HCT116 (cell line): Measurements from ENCODE around the gene IL11RA. TPM values are rescaled to one million over a fixed set of nuclear protein-coding genes. Genes with fewer than 3 reads are reported as not detected.

Experiments
- ATAC-seq: fragments of 200-7000 bp; cut with Tn5 transposase; 2 replicates; pipeline ENCODE4 v1.9.1; 2020; ENCODE audit warnings: mild to moderate bottlenecking, moderate library complexity
- BruUV-seq: library from RNA; stranded (reverse); fragments of 400-500 nt; replicated peaks from 2 replicates; lab custom pipeline; 2021; lab: Mats Ljungman, UMichigan
- CTCF ChIA-PET: fragments of 300-600 bp; sonication (Branson Sonifier 250); formaldehyde crosslinking; loops from one replicate; lab custom pipeline; 2021; ENCODE audit warnings: antibody characterized with exemption; lab: Charles Lee
- POLR2A ChIA-PET: fragments of 300-600, 350-600 bp; sonication (Branson Sonifier 250); formaldehyde crosslinking; loops from one replicate; lab custom pipeline; 2021; ENCODE audit warnings: antibody characterized with exemption; lab: Charles Lee
- RAD21 ChIA-PET, 2 experiments: fragments of 300-600 bp; sonication (Branson Sonifier 250); formaldehyde crosslinking; loops; one replicate each; lab custom pipeline; 2023; ENCODE audit warnings: low total read pairs in 2 of 2; ENCODE audit not compliant: uncharacterized antibody in 2 of 2, unreplicated experiment in 2 of 2, low non-redundant PET in 1 of 2; lab: Charles Lee
- DNase-seq: peaks from one replicate; pipeline ENCODE4 v3.0.0-alpha.2; 2010; ENCODE audit warnings: low read depth, low spot score
- H2AFZ ChIP-seq: fragments of 200-600 bp; shearing (Covaris generic), sonication (generic); 2 replicates; pipeline ENCODE4 v1.6.1; 2017; ENCODE audit warnings: low read depth, mixed run types, mixed read lengths, antibody characterized with exemption, low read length; ENCODE audit not compliant: poor library complexity, severe bottlenecking
- H3K27ac ChIP-seq: 2 replicates; pipeline ENCODE4 v1.5.1; 2012; ENCODE audit warnings: low read depth, low read length
- H3K27me3 ChIP-seq: fragments of 200-600 bp; sonication (generic); 2 replicates; pipeline ENCODE4 v1.6.1; 2016; ENCODE audit warnings: mixed run types, low read length, mixed read lengths; ENCODE audit not compliant: insufficient read depth
- H3K36me3 ChIP-seq, 2 experiments: fragments of 200-500 bp in 1 of 2; fragments of 200-600 bp in 1 of 2; sonication (Bioruptor generic) in 1 of 2; sonication (generic) in 1 of 2; 2 replicates each; pipeline versions ENCODE4 v1.5.1 to v1.6.1; 2014 to 2016; ENCODE audit warnings: low read length in 2 of 2, inconsistent platforms in 1 of 2, mixed read lengths in 1 of 2, mixed run types in 1 of 2; ENCODE audit not compliant: insufficient read depth in 2 of 2, control insufficient read depth in 1 of 2
- H3K4me1 ChIP-seq, 2 experiments: fragments of 200-600 bp in 1 of 2; sonication (generic) in 1 of 2; 2 replicates each; pipeline versions ENCODE4 v1.5.1 to v1.6.1; 2012 to 2017; ENCODE audit warnings: low read length in 2 of 2, inconsistent platforms in 1 of 2, mild to moderate bottlenecking in 1 of 2, mixed read lengths in 1 of 2, mixed run types in 1 of 2, moderate library complexity in 1 of 2; ENCODE audit not compliant: insufficient read depth in 2 of 2, control insufficient read depth in 1 of 2
- H3K4me2 ChIP-seq: fragments of 200-600 bp; sonication (generic); 2 replicates; pipeline ENCODE4 v1.6.1; 2017; ENCODE audit warnings: mixed run types, low read length, mixed read lengths
- H3K4me3 ChIP-seq, 2 experiments: fragments of 200-600 bp in 1 of 2; sonication (generic) in 1 of 2; replicated peaks in 1 of 2; 2 replicates each; pipeline ENCODE4 v1.5.1; 2011 to 2016; ENCODE audit warnings: low read length in 2 of 2, control low read depth in 1 of 2, low read depth in 1 of 2, mild to moderate bottlenecking in 1 of 2, mixed read lengths in 1 of 2, mixed run types in 1 of 2
- H3K79me2 ChIP-seq: fragments of 200-600 bp; sonication (generic); 2 replicates; pipeline ENCODE4 v1.6.1; 2017; ENCODE audit warnings: mild to moderate bottlenecking, mixed run types, low read length, moderate library complexity, mixed read lengths; ENCODE audit not compliant: insufficient read depth
- H3K9ac ChIP-seq: fragments of 200-600 bp; sonication (generic); 2 replicates; pipeline ENCODE4 v1.6.1; 2016; ENCODE audit warnings: low read length, mixed read lengths
- H3K9me2 ChIP-seq: fragments of 200-600 bp; sonication (generic), shearing (Covaris generic); 2 replicates; pipeline ENCODE4 v1.6.1; 2017; ENCODE audit warnings: mixed run types, mild to moderate bottlenecking, moderate library complexity; ENCODE audit not compliant: insufficient read depth
- H3K9me3 ChIP-seq, 2 experiments: fragments of 200-500 bp in 1 of 2; fragments of 200-600 bp in 1 of 2; sonication (Bioruptor generic) in 1 of 2; sonication (generic) in 1 of 2; 2 replicates each; pipeline ENCODE4 v1.6.1; 2014 to 2017; ENCODE audit warnings: low read length in 2 of 2, mixed read lengths in 2 of 2, inconsistent platforms in 1 of 2, low read depth in 1 of 2, mild to moderate bottlenecking in 1 of 2, mixed run types in 1 of 2, moderate library complexity in 1 of 2; ENCODE audit not compliant: control insufficient read depth in 1 of 2, insufficient read depth in 1 of 2
- H4K20me1 ChIP-seq: fragments of 200-600 bp; sonication (generic), shearing (Covaris generic); 2 replicates; pipeline ENCODE4 v1.6.1; 2017; ENCODE audit warnings: mixed run types, mild to moderate bottlenecking, moderate library complexity; ENCODE audit not compliant: insufficient read depth
- EZH2 ChIP-seq: fragments of 200-600 bp; sonication (generic); IDR thresholded peaks from 2 replicates; pipeline ENCODE4 v1.6.1; 2017; ENCODE audit warnings: antibody characterized with exemption, mixed run types
- EZH2phosphoT487 ChIP-seq: fragments of 200-600 bp; IDR thresholded peaks from 2 replicates; pipeline ENCODE4 v1.6.1; 2018; ENCODE audit warnings: antibody characterized with exemption, borderline replicate concordance
- RAD21 ChIP-seq: IDR thresholded peaks from 2 replicates; pipeline ENCODE4 v1.6.1; 2012; ENCODE audit warnings: low read depth, mild to moderate bottlenecking
- intact Hi-C: fragments of 100-400 bp; cut with micrococcal nuclease; formaldehyde crosslinking; loops from 2 replicates; pipeline ENCODE4 v1.10.0; 2022
- total RNA-seq: library from RNA; stranded (reverse); gene quantifications from one replicate; pipeline ENCODE4 v1.2.1, GENCODE V29; 2021; ENCODE audit not compliant: unreplicated experiment
- TF ChIP-seq, protein P1 (sequence below), 3 experiments: fragments of 200-600 bp in 1 of 3; sonication (generic) in 1 of 3; IDR thresholded peaks in 2 of 3; conservative IDR thresholded peaks in 1 of 3; 2 replicates each; pipeline ENCODE4 v1.5.1; 2012 to 2017; ENCODE audit warnings: low read depth in 2 of 3, low read length in 2 of 3, antibody characterized with exemption in 1 of 3, borderline replicate concordance in 1 of 3, control low read depth in 1 of 3, mild to moderate bottlenecking in 1 of 3, mixed read lengths in 1 of 3, mixed run types in 1 of 3, moderate library complexity in 1 of 3; ENCODE audit not compliant: insufficient read depth in 1 of 3
- TF ChIP-seq, protein P2 (sequence below): IDR thresholded peaks from 2 replicates; pipeline ENCODE4 v1.6.1; 2012

Gene IL11RA
- total RNA-seq, 1 experiment from 2014 or later = 10.6 TPM

DNA sequence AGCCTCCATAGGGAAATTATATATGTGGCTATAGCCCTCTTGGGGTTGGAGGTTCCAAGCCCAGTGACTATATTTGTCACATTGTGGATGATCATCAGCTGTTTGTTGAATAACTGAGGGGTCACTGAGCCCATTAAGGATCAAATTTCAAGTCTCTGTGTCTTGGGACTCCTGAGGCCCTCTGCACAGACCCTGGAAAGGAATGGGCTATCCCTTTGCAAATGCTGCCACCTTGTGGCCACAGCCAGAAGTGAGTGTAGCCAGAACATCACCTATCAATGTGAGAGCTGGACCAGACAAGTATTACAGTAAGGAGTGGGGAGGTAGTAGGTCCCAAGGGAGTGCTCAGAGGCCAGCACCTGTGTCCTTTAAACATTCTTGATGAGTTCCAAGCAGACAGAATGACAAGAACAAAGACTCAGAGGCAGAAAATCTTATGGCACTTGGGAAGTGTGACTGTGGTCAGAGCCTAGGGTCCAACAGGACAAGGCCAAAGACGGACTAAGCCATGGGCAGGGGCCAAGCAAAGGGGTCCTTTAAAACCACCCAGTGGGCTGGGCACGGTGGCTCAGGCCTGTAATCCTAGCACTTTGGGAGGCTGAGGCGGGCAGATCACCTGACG, 48.3 kb upstream of the IL11RA start:
- H3K36me3 ChIP-seq = no peaks in the 10 kb centered on the region
- BruUV-seq = no TSS peak
- ATAC-seq (peak; percentile 98), DNase-seq (peak; percentile 42)
- no peaks in the 10 kb centered on the region for H4K20me1 ChIP-seq
- H3K9me2 ChIP-seq = no peaks in the 10 kb centered on the region
- no peak overlapping the region for H2AFZ ChIP-seq
- no peak overlapping the region for H3K27ac ChIP-seq
- no peaks in the 10 kb centered on the region for H3K79me2 ChIP-seq
- no peak overlapping the region for H3K9ac ChIP-seq
- no peaks in the 10 kb centered on the region for H3K9me3 ChIP-seq
- ChIA-PET POLR2A (interaction anchor here (1.0 kb wide), 1 partner anchor 273 kb away, joined by 3 read pairs; no protein-coding TSS in a partner anchor), CTCF (interaction anchor here (0.6 to 1.5 kb wide), 20 partner anchors 8 to 980 kb away, joined by 3 to 18 read pairs (median 4); partner anchors contain the start of genes DNAI1, FAM219A, MYORG and RPP25L), RAD21 (interaction anchor here (0.6 to 1.2 kb wide), 5 partner anchors 31 to 200 kb away, joined by 3 to 4 read pairs (median 4); no protein-coding TSS in a partner anchor)
- intact Hi-C loops = loop anchor here (2.0 to 10.0 kb wide), 3 partner anchors 55 to 349 kb away; no protein-coding TSS in a partner anchor
- no peaks in the 10 kb centered on the region for H3K27me3 ChIP-seq
- H3K4me1 ChIP-seq = peaks cover 0 to 10% of the 10 kb centered on the region in 2 experiments; a peak in 1 of 4 replicates
- no peak overlapping the region for H3K4me2 ChIP-seq
- no peak for TF ChIP-seq EZH2
- TF ChIP-seq, protein P1, sequence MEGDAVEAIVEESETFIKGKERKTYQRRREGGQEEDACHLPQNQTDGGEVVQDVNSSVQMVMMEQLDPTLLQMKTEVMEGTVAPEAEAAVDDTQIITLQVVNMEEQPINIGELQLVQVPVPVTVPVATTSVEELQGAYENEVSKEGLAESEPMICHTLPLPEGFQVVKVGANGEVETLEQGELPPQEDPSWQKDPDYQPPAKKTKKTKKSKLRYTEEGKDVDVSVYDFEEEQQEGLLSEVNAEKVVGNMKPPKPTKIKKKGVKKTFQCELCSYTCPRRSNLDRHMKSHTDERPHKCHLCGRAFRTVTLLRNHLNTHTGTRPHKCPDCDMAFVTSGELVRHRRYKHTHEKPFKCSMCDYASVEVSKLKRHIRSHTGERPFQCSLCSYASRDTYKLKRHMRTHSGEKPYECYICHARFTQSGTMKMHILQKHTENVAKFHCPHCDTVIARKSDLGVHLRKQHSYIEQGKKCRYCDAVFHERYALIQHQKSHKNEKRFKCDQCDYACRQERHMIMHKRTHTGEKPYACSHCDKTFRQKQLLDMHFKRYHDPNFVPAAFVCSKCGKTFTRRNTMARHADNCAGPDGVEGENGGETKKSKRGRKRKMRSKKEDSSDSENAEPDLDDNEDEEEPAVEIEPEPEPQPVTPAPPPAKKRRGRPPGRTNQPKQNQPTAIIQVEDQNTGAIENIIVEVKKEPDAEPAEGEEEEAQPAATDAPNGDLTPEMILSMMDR (IDR thresholded peaks at IDR 0.05 in 2 of 3, conservative IDR thresholded peaks at IDR 0.05 in 1 of 3; ENCODE audit: borderline replicate concordance in 1 of 3, insufficient read depth in 1 of 3, low read depth in 2 of 3, low read length in 2 of 3) = peak; percentile 84 to 99 (median 91); a peak in 5 of 6 replicates
- TF ChIP-seq RAD21 = peak; percentile 94
- TF ChIP-seq, protein P2, sequence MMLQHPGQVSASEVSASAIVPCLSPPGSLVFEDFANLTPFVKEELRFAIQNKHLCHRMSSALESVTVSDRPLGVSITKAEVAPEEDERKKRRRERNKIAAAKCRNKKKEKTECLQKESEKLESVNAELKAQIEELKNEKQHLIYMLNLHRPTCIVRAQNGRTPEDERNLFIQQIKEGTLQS = no peak
- TF ChIP-seq EZH2phosphoT487 = no peak
- no peak overlapping the region for H3K4me3 ChIP-seq
